Coronary artery (tissue), 2 donors: ENCODE measurements around the gene LYRM2.
A peak's percentile ranks its signal among the peaks of the same experiment; 100 is the strongest.

ENCODE experiments used
- DNase-seq: peaks from one replicate; pipeline ENCODE4 v3.0.0-alpha.2; 2017; ENCODE audit warnings: low spot score
- H3K27ac ChIP-seq, 2 donors: fragments of 200-600 bp; sonication (generic); one replicate each; pipeline ENCODE4 v1.5.1; 2016 to 2019
- H3K4me3 ChIP-seq: fragments of 200-600 bp; sonication (generic); 2 replicates; pipeline ENCODE4 v1.5.1; 2016; ENCODE audit warnings: mild to moderate bottlenecking, moderate library complexity
- TF ChIP-seq, protein P1 (sequence below): fragments of 200-600 bp; sonication (generic); IDR thresholded peaks from one replicate; pipeline ENCODE4 v1.5.1; 2019; ENCODE audit warnings: antibody characterized with exemption

LYRM2 gene

DNA sequence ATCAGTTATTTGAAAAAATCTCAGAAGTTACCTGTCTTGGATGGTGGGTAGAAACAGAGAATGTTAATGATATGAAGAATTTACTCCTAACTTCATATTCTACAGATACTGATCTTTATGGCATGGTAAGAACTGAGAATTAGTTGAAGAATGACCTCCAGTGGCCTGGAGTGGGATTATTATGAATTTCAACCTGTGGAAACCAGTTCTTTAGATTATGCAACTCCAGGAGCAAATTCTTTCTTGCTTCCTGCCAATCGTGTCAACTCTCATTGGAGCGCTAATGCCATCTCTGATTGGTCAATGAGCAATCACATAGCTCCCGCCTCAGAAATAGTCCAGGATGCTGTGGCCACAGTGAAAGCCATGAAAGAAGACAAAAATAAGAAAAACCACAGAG is 40.6 kb downstream of the LYRM2 start:
- Histone ChIP-seq H3K4me3 (no peak overlapping the region), H3K27ac (no peak overlapping the region)
- TF ChIP-seq, protein P1, sequence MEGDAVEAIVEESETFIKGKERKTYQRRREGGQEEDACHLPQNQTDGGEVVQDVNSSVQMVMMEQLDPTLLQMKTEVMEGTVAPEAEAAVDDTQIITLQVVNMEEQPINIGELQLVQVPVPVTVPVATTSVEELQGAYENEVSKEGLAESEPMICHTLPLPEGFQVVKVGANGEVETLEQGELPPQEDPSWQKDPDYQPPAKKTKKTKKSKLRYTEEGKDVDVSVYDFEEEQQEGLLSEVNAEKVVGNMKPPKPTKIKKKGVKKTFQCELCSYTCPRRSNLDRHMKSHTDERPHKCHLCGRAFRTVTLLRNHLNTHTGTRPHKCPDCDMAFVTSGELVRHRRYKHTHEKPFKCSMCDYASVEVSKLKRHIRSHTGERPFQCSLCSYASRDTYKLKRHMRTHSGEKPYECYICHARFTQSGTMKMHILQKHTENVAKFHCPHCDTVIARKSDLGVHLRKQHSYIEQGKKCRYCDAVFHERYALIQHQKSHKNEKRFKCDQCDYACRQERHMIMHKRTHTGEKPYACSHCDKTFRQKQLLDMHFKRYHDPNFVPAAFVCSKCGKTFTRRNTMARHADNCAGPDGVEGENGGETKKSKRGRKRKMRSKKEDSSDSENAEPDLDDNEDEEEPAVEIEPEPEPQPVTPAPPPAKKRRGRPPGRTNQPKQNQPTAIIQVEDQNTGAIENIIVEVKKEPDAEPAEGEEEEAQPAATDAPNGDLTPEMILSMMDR = no peak
- DNase-seq = no peak

DNA sequence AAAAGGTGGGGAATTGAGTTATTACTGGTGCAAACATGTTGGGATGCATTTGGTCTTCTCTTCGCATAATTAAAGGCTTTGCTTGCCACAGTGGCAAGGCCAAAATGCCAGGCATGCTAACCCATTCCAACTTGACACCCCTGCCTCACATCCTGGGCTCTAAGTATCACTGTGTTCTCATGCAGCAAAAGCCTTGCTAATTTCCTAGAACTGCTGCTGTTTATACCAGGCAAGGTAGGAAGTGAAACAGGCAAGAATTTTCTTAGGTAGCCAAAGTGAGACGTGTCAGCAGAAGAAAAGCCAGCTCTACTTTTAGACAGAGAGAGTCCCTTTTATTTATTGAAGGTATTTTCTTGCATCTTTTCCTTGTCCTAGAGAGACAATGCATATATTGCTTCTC is 41.2 kb downstream of the LYRM2 start:
- H3K4me3 ChIP-seq = no peak overlapping the region
- no peak overlapping the region for H3K27ac ChIP-seq
- TF ChIP-seq, protein P1 = no peak
- no peak for DNase-seq

DNA sequence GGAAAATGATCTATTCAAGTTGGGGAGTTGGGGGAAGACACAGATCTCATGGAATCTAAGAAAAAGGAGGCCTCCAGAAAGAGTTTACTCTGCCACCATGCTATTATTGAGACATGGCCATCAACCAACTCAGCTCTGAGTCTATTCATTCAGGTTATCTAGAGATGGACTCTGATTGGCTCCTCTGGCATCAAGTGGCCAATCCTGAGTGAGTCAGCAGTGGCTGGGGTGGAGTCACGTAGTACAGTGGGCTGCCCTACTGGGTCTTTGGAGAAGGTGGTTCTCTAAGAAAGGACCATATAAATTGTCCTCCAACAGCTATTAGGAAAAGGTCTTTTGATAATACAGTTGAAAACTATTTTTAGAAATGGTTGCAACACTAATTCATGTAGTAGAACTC is 42.1 kb downstream of the LYRM2 start:
- no peak for DNase-seq
- H3K4me3 ChIP-seq = no peak overlapping the region
- H3K27ac ChIP-seq = peak overlapping the region in 1 of 2 donors; percentile 49
- TF ChIP-seq, protein P1 = no peak

DNA sequence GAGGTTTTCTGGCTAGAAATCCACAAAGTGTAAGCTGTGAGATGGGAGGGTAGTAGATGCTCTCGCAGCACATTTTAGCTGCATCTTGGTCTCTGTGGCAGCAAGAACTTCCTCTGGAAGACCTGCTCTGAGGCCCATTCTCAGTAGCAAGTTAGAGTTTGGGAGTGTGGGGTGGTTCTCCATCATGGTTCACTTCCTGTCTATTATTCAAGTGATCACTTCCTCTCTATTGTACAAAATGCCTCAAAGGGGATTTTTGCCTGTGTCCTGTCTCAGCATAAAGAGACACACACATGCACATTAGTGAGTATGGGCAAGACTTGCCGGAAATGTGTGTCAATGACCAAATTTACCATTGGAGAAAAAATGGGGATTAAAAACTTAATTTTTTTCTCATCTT is 42.5 kb downstream of the LYRM2 start:
- no peak for DNase-seq
- H3K27ac ChIP-seq = no peak overlapping the region

DNA sequence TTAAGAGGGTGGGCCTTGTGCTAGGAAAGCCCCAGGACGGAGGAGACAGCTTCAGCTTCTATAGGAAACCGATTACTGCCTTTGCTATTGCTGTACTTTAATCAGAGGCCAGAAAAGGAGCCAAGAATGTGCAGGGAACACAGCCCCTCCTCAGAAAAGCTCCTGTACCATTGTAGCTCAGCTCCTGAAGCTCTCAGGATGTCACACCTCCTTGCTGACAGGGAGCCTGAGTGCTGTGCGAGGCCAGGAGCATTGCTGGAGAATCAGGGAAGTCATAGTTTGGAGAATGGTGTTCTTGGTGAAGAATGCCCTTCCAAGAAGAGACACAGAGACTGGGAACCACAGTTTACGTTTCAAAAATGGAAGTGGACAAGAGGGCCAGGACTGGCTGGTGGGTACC is 46.8 kb downstream of the LYRM2 start:
- DNase-seq = no peak
- no peak overlapping the region for H3K4me3 ChIP-seq
- H3K27ac ChIP-seq = no peak overlapping the region
- TF ChIP-seq, protein P1 = no peak

More for the DNA sequence above, 42.5 kb downstream of the LYRM2 start:
- H3K4me3 ChIP-seq = no peak overlapping the region
- TF ChIP-seq, protein P1 = no peak

DNA sequence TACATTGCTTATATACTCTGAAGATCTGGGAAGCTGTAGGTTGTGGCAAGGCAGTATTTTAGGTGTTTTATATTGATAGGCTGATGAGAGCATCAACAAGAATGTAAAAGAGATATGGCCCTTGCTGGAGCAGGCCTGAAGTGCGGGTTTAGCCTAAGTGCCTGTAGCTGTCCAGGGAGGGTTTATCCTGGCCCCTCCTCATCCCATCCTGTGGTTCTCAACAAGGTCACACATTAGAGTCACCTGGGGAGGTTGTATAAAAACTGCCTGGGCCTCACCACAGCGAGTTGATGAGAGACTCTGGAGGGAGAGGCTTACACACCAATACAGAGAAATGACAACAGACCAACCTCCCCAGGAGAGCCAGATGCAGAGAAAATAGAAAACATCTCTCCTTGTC is 48.4 kb downstream of the LYRM2 start:
- TF ChIP-seq, protein P1 = no peak
- Histone ChIP-seq H3K4me3 (no peak overlapping the region), H3K27ac (no peak overlapping the region)
- no peak for DNase-seq

DNA sequence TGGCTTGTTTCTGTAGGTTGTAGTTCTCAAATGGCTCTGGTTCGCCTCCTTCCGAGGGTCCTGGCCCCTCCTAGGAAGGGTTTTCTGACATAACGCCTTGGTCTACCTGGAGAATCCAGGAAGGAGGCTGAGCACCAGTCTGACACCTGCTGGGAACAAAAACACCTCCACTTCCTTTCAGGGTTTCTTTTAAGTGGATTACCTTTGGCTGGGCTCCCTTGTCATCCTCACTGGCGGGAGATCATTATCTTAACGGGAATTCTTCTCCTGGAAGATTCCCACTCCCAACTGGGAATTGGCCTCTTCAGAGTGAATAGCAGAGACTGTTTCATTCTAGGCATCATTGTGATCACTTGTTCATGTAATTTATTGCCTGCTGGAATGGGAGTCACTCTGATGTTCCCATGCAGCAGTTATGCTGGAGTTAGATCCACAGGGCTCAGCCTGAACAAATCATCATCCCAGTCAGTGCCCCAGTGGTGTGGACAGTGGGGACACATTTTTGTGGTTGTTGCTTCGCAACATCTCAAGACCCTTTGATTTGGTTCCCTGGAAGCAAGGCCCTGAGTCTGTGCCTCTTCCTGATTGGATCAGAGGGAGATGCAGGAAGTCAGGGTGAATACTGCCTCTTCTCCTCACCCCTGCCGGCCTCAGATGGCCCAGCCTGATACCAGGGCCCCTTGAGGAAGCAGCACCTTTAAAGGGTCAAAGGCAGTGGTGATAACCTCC is 49.1 kb downstream of the LYRM2 start:
- DNase-seq = no peak
- TF ChIP-seq, protein P1 = no peak
- H3K4me3 ChIP-seq = no peak overlapping the region
- H3K27ac ChIP-seq = no peak overlapping the region
